Iris pigment epithelial cell (primary cell): Measurements from ENCODE around the gene TMEM69.
"Not testable (repeated sequence)": the region's sequence is repeated elsewhere in the genome, so short reads cannot be mapped to it uniquely, and the experiment has no call there.

Experiments used
- DNase-seq: peaks from one replicate; pipeline ENCODE4 v3.0.0-alpha.2; 2011; ENCODE audit warnings: low read depth

The TMEM69 gene

DNA sequence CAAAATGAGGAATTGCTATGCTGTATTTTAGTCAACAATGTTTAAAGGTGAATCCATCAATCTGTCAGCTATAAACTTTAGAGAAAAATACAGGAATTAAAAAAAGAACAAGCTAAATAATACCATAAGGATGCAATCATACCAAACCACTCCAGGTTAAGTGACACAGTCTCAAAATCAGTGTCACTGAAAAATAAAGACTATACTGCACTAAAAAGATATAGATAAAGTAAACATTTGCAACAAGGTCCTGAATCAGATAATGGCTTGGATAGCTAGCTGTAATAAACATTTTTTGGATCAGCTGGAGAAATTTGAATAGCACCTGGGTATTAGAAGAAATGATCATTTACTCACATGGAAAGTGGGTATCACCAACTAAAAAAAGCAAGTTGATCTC, 9.5 kb upstream of the TMEM69 start:
- no peak for DNase-seq

DNA sequence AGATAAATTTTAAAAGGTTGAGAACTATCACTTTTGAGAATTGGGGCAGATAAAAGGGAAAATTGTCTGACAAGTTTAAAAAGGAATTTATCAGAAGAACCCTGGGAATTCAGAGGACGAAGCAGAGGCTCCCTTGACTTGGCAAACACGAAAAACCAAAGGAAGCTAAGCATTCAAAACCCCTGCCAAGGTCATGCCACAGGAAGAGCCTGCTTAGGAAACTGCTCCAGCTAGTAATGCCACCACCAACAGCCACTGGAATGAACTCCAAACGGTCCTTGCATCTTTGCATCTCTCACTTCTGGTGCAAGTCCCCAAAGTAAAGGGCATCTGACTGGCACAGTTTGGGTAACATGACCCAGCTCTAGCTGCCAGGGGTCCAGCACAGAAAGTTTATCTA, 8.9 kb upstream of the TMEM69 start:
- peak; percentile 17 for DNase-seq

DNA sequence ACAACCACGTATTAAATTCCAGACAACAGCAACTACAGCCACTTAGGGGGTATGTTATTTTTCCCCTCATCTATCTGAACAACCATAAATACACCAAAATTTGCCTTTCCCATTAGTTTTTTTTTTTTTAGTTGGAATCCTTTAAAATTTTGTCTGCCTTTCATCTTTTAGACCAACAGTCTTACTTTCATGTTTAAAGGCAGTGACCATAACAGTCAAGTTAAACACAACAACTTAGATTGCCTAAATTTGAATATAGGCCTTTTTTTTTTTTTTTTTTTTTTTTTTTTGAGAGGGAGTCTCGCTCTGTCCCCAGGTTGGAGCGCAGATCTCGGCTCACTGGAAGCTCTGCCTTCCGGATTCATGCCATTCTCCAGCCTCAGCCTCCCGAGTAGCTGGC, 5.0 kb upstream of the TMEM69 start:
- DNase-seq = no peak

DNA sequence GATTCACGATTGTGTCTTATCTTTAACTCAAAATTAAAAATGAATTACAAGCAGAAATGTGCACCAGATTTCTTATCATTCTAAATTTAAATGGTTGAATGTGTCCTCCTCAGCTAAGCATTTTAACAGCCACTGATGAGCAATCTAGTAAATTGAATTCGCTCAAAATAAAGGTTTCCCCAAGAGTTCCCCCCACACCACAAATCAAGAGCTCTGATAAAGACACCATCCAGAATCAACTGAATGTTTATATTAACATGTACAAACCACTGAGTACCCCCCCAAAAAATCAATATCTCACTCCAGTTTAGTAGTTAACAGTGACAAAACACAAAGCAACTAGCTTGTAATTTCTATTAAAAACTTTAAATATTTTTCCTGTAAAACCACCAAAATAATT, 3.6 kb upstream of the TMEM69 start:
- no peak for DNase-seq

DNA sequence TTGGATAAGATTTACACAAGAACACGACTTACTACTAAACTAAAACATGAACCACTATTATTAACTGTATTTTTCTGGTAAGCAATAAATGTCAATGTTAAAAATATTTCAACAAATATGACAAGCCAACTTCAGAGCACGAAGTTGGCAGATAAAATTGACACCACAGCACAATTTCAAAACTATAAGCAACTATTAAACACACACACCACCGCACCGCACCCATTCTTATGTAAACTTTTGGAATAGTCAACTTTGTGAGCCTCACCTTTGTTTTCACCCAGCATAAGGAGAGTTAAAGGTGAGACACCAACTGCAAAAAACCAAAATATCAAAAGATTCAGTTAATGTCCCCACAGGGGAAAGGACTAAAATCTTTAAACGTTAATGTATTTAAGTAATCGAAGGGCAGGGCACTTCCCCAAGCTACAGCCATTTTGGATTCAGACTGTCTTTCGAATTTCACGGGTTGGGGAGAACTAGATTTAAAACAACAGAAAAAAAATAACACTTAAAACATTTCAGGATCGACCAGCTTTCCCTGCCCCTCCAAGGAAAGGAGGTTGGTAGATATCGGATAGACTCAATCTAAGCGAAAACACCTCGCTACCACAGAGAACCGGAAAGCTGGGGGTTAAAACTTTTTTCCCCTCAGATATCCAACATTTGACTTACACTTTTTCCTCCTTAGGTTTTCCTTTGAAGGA, 2.5 kb upstream of the TMEM69 start:
- DNase-seq = no peak

DNA sequence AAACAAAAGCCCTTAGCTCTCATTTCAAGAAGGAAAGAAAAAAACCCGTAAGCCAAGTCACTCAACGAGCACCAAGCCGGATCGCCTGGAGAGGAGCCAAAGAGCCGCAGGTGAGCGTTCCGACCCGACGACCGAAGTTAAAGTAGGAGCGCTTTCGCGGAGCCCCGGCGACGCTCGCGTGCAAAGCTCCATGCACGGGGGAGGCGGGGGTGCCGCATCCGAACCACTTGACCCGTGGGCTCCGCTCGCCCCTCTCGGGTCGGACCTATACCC, 2.0 kb upstream of the TMEM69 start:
- DNase-seq = peak; percentile 27

DNA sequence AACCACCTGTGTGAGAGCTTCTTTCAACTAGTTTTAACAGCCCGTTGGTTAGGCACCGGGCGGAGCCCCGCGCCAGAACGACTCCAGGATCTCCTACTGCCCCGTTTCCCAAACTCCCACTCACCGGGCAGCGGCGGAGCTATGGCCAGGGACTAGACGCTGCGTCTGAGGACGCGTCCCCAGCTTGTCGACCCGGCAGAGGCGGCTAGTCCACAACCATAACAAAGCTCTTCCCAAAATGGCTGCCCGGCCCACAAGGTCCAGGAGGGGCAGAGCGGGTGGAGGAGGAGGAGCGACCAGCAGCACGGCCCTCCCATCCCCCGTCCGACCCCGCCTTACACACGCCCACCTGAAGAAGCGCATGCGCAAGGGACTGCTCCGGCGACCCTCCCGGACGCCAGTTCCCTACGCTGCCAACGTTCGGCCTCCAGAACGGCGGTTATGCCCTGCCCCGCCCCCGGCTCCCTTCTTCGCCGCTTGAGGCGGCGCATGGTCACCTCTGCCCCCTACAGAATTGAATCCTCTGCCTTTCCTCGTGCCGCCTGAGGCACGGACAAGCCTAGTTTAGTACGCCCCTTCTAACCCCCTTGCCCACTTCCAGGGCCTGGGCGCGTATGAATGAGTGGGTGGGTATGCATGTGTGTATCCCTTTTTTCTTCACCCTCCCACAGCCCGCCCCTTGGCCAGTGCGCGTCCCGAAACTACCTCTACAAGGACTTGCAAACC, 1.5 kb upstream of the TMEM69 start, which contains the start of gene GPBP1L1:
Gene GPBP1L1, minus strand, starts transcription at position 246 of the 726 bp plus-strand sequence. CDS start 27,446 bp downstream, outside the sequence.
- DNase-seq = peak; percentile 97

DNA sequence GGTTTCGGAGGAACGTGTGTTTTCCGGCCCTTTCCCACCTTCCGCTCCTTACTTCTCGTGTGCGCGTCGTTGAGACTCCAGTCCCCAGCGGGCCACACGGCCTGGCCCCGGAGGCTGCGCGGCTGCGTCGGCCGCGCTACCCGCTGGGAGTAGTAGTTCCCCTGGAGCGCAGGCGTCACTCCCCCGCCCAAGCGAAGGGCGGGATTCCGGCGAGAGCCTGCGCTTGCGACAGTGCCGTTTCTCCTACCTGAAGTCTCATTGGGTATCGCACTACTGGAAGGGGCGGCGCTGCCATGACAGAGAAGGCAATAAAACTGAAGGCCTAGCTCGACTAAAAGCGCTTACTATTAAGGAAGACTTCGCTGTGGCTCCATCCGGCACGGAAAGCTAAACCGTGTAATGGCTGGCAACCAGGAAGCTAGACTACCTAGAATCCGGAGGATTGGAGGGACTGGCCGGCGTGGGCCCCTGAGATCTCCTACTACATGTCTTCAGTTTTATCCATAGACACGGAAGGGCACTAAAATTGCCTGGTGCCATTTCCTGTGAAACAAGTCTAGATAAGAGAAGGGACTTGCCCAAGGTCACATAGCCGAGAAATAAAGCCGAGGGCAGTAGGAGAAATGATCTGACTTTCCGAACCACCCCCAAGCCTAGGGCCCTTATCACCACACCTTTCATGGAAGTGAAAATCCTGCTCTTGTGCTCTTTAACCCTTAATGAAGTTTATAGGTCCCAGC, 797 bp upstream of the TMEM69 start:
- peak; percentile 99 for DNase-seq

DNA sequence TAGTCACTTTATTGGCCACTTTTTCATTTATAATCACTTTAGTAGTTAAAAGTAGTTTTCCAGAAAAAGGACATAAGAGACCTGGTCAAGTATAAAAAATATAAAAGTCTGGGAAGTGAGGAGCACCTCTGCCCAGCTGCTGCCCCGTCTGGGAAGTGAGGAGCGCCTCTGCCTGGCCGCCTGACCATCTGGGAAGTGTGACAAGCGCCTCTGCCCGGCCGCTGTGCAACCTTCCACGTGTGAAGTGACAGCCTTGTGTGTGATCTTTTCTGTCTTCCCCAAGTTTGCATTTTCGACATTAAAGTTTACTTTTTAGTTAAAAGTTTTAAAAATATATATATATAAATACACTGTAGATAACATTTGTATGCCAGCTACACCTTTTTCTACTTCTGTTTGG, 5.8 kb downstream of the TMEM69 start:
- not testable (repeated sequence) for DNase-seq

DNA sequence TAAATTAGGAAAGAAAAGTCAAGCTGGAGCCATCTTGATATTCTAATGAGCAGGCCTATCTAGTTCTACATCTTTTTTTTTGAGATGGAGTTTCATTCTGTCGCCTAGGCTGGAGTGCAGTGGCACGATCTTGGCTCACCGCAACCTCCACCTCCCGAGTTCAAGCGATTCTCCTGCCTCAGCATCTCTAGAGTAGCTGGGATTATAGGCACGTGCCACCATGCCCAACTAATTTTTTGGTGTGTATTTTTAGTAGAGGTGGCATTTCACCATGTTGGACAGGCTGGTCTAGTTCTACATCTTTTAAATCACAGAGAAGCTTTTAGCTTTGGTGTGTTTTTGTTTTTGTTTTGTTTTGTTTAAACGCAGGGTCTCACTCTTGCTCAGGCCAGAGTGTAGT, 6.8 kb downstream of the TMEM69 start:
- no peak for DNase-seq

DNA sequence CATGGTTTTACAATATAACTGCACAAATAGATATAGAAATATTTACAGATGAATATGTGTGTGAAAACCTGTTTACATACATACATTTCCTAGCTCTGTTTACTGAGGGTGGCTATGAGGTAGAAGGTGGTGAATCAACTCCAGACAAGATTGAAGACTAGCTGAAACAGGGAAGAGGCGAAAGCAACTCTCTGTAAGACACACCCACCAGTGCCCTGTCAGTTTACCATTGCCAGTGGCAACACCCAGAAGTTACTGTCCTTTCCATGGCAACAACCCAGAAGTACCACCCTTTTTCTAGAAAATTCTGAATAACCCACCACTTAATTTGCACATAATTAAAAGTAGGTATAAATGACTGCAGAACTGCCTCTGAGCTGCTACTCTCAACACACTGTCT, 16.7 kb downstream of the TMEM69 start:
- no peak for DNase-seq

DNA sequence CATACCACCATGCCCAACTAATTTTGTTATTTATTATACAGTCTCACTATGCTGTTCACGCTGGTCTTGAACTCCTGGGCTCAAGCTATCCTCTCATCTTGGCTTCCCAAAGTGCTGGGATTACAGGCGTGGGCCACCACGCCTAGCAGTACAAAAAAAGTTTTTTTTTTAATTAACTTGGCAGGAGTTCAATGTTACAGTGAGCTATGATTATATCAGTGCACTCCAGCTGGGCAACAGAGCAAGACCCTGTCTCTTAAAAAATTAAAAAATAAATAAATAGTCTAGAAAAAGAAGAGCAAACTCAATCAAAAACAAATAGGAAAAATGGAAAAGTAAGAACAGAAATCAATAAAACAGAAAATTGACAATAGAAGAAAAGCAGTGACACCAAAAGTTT, 25.7 kb downstream of the TMEM69 start:
- no peak for DNase-seq

DNA sequence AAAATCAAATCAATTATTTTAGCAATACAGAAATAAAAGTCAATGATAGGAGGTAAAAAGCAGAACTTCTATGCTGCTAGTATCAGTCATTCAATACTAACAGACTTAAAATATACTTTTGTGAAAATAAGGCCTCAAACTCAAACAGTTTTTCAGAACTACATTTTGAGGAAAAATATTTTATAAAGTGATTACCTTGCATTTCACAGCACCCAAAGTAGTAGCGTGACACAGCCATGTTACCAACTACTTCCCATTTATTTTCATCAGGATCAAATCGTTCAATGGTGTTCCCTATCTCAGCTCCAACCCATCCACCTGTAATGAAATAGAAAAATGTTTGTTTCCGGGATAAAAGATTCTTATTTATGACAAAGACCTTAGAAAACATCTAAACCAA, 28.7 kb downstream of the TMEM69 start:
- DNase-seq = no peak

DNA sequence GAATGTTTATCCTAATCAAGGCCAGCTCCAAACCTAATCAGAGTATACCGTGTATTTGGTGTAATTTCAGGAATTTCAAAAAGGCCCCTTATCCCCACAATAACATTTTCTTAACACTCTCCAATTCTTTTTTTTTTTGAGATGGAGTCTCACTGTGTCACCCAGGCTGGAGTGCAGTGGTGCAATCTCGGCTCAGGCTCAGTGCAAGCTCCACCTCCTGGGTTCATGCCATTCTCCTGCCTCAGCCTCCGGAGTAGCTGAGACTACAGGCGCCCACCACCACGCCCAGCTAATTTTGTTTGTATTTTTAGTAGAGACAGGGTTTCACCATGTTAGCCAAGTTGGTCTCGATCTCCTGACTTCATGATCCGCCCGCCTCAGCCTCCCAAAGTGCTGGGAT, 29.4 kb downstream of the TMEM69 start:
- peak; percentile 50 for DNase-seq

DNA sequence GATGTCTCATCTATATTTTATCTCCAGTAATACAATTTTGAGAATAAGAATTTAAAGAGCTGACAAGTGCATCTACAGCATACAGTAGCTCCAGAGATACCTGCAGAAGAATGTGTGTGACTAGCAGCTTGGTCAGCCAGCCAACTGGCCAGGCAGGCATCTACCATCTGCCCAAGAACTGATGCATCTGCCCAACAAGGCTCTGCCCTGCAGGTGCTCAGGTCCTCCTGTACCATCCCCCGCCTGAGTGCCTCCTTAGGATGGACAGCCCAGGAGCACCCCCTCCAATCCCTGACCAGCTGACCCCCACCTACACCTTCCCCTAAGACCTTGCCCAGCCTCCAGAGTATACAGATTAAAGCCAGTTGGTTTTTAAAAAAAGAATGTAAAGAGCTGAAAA, 30.3 kb downstream of the TMEM69 start:
- DNase-seq = no peak

DNA sequence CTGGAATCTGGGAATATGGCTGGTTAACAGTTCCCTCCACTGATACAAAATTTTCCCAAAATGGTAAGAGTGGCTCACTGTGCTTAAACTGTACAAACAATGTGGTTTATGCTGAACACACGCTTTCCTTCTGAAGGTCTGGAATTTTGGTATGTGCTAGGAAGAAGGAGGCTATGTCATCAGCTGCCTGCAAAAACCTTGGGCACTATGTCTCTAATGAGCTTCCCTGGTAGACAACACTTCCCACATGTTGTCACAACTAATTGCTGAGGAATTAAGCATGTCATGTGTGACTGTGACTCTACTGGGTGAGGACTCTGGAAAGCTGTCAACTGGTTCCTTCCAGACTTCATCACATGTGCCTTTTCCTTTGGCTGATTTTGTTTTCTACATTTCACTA, 33.2 kb downstream of the TMEM69 start:
- peak; percentile 51 for DNase-seq

DNA sequence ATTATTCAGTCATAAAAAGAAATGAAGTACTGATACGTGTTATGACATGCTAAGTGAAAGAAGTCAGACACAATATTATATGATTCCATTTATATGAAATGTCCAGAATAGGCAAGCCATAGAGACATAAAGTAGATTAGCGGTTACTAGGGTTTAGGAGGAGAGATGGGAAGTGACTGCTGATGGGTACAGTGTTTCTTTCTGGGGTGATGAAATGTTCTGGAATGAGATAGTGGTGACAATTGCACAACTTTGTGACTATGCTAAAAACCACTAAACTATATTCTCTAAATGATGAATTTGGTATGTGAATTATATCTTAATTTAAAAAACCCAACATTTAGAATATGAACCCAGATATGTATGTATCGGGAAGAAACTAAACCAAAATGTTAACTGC, 34.8 kb downstream of the TMEM69 start:
- DNase-seq = peak; percentile 40

DNA sequence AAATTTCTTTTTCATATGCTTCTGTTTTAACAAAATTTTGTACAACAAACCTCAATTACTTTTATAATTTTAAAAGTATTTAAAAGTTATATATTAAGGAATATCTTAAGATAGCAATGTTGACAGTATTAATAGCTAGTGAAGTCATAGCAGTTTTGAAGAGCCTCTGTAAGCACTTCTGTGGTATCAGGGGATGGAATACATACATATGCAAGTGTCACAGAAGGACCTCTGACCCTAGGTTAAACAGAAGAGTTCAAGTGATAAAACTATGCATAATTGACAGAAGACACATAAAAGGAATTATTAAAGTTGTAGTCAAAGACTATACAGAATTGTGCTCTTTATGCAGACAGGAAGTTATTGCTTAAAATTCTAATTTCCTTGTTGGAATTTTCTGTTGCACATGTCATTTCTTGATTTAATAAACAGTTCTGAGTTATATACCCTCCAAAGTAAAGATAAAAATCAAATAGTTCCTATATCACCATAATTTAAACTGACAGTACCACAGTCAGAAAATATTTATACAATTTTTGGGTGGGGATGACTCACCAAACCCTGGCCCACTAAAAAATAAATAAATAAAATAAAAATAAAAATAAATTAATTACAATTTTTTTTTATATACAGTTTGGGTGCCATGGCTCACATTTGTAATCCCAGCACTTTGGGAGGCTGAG, 35.4 kb downstream of the TMEM69 start:
- no peak for DNase-seq

DNA sequence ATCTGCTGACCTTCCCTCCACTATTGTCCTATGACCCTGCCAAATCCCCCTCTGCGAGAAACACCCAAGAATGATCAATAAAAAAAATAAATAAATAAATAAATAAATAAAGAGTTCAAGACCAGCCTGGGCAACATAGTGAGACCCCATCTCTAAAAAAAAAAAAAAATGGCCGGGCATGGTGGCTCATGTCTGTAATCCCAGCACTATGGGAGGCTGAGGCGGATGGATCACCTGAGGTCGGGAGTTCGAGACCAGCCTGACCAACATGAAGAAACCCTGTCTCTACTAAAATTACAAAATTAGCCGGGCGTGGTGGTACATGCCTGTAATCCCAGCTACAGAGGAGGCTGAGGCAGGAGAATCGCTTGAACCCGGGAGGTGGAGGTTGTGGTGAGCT, 38.0 kb downstream of the TMEM69 start:
- not testable (repeated sequence) for DNase-seq

DNA sequence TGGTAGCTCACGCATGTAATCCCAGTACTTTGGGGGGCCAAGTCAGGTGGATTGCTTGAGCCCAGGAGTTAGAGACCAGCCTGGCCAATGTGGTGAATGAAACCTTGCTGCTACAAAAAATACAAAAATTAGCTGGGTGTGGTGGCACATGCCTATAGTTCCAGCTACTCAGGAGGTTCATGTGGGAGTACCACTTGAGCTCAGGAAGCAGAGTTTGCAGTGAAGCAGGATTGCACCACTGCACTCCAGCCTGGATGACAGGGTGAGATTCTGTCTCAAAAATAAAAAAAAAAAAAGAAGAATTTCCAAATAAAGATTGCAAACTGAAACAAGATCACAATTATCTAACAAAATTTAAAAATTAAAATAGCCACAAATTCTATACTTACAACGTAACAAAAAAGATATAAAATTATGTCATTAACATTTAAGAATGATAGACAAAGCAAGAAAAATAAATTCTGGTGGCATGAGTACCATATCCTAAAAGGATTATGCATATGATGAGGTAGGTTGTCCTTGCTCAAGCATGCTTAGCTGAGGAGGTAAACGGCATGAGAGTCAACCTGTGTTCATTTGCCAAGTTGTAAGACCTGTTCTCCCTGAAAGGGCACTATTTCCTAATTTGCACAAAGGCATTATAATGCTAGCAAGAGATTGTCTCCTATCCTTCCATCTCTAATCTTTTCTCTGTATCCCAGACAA, 42.2 kb downstream of the TMEM69 start:
- DNase-seq = no peak

DNA sequence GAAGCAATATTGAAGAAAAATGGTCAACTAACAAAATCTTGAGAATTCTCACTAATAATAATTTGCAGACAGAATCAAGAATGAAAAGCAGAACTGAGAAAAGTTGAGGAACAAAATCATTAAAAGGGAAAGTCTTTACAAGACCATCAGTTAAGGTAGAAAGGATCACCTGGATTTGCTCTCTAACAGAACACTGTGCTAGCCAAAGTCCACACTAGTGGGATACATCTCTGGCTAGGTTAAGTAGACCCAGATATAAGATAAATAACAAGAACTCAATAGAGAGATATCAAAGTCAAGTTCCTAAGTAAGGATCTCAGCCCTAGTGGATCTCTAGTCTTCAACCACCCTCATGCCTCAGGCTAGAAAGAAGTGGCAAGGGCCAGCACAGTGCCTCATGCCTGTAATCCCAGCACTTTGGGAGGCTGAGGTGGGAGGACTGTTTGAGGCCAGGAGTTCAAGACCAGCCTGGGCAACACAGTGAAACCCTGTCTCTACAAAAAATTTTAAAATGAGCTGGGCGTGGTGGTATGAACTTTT, 42.9 kb downstream of the TMEM69 start:
- DNase-seq = no peak

DNA sequence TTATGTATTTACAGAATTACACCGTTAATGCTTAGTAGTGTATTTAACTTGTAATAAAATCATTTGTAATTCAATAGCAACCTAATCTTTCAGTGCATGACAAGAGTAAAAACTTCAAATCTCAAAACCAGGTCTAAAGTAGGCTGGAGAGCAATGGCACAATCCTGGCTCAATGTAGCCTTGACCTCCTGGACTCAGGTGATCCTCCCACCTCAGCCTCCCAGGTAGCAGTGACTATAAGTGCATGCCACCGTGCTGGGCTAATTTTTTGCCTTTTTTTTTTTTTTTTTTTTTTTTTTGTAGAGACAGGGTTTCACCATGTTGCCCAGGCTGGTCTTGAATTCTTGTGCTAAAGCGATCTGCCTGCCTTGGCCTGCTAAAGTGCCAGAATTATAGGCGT, 51.2 kb downstream of the TMEM69 start:
- no peak for DNase-seq
